Sigmoid colon (tissue), 7 donors: Measurements from ENCODE around the gene KCNQ1OT1. TPM values are rescaled to one million over a fixed set of nuclear protein-coding genes. Genes with fewer than 3 reads are reported as not detected.

Source experiments
- DNase-seq: peaks from one replicate; pipeline ENCODE4 v3.0.0-alpha.2; 2019
- H3K27ac ChIP-seq, 4 donors: fragments of 200-600 bp; sonication (generic); one replicate each; pipeline ENCODE4 v1.5.1; 2016 to 2019; ENCODE audit warnings: mild to moderate bottlenecking in 1 of 4
- H3K27me3 ChIP-seq, 3 donors: fragments of 200-600 bp; sonication (generic); one replicate each; pipeline ENCODE4 v1.5.1; 2019; ENCODE audit warnings: mild to moderate bottlenecking in 1 of 3
- H3K36me3 ChIP-seq, 4 donors: fragments of 200-600 bp; sonication (generic); one replicate each; pipeline ENCODE4 v1.5.1; 2016 to 2019
- H3K4me1 ChIP-seq, 4 donors: fragments of 200-600 bp; sonication (generic); one replicate each; pipeline ENCODE4 v1.5.1; 2017 to 2019
- H3K4me3 ChIP-seq, 4 donors: fragments of 200-600 bp; sonication (generic); one replicate each; pipeline ENCODE4 v1.5.1; 2017 to 2019; ENCODE audit warnings: mild to moderate bottlenecking in 2 of 4, moderate library complexity in 1 of 4
- H3K9me3 ChIP-seq, 4 donors: fragments of 200-600 bp in 3 of 4; sonication (generic) in 3 of 4; one replicate each; pipeline versions ENCODE4 v1.5.1 to v1.6.1; 2013 to 2019
- CTCF ChIP-seq, 4 experiments: fragments of 450-650 bp in 3 of 4; fragments of 200-600 bp in 1 of 4; IDR thresholded peaks; one replicate each; pipeline ENCODE4 v1.5.1; 2016 to 2019; ENCODE audit warnings: antibody characterized with exemption in 4 of 4, mild to moderate bottlenecking in 3 of 4, moderate library complexity in 2 of 4
- EP300 ChIP-seq, 4 donors: sonication (generic); formaldehyde crosslinking; IDR thresholded peaks; one replicate each; pipeline ENCODE4 v1.6.1; 2017; ENCODE audit warnings: antibody characterized with exemption in 4 of 4
- POLR2A ChIP-seq, 2 donors: fragments of 450-650 bp; IDR thresholded peaks; one replicate each; pipeline ENCODE4 v1.6.1; 2016; ENCODE audit warnings: antibody characterized with exemption in 2 of 2, mild to moderate bottlenecking in 2 of 2, moderate library complexity in 2 of 2
- POLR2AphosphoS5 ChIP-seq, 4 donors: sonication (generic); formaldehyde crosslinking; IDR thresholded peaks; one replicate each; pipeline ENCODE4 v1.6.1; 2017; ENCODE audit warnings: antibody characterized with exemption in 4 of 4
- WGBS, 2 donors: extraction: QIAGEN DNeasy Blood & Tissue Kit; methylation state at CpG; one replicate each; pipeline ENCODE4 v1.1.7; 2013; 5-methylcytosine and 5-hydroxymethylcytosine counted together
- intact Hi-C: fragments of 100-400 bp; cut with DNase I; formaldehyde crosslinking; loops from one replicate; pipeline ENCODE4 v1.15.1; 2023
- polyA plus RNA-seq, 3 donors: library from polyadenylated mRNA; stranded (reverse); fragments of 200-250 nt; gene quantifications; one replicate each; pipeline ENCODE4 v1.2.3, GENCODE V29; 2013
- total RNA-seq, 4 donors: library from RNA; depleted of rRNA; stranded (reverse); fragments of >200 nt; gene quantifications; one replicate each; pipeline ENCODE4 v1.1.0, GENCODE V29; 2016
- donor health status: healthy with polysubstance abuse.
- donor health status: Bipolar disorder and iron deficiency.
- donor health status: healthy.

KCNQ1OT1 gene
- total and polyA plus RNA-seq, 7 donors: under 0.01 to 3.6 (median 0.99) TPM

- intact Hi-C loops: loop anchor here (2.0 kb wide), 1 partner anchor 129 kb away; no protein-coding TSS in a partner anchor
- no peak for DNase-seq
Measured at GRCh38 chr11:2697866-2698265, 1.9 kb downstream of the KCNQ1OT1 start.

GRCh38 chr11:2696455-2696854 lies 3.3 kb downstream of the KCNQ1OT1 start:
- intact Hi-C loops: no loop called here
- WGBS, 2 donors: 91% methylated on average over 5 of the region's 5 CpGs
- no peak overlapping the region for H3K4me3 ChIP-seq
- no peaks in the 10 kb centered on the region for H3K27me3 ChIP-seq
- H3K4me1 ChIP-seq: peaks cover 0 to 62% (median 24%) of the 10 kb centered on the region in 4 donors
- H3K9me3 ChIP-seq: no peaks in the 10 kb centered on the region
- TF ChIP-seq CTCF (IDR thresholded peaks at IDR 0.05) (no peak), EP300 (IDR thresholded peaks at IDR 0.05) (no peak), POLR2AphosphoS5 (IDR thresholded peaks at IDR 0.05) (no peak), POLR2A (IDR thresholded peaks at IDR 0.05) (no peak)
- no peaks in the 10 kb centered on the region for H3K36me3 ChIP-seq
- DNase-seq: no peak
- no peak overlapping the region for H3K27ac ChIP-seq

More at GRCh38 chr11:2697866-2698265, 1.9 kb downstream of the KCNQ1OT1 start:
- WGBS, 2 donors: 41 to 48% methylated on average over 1 of the region's 1 CpG
- Histone ChIP-seq H3K27me3 (no peaks in the 10 kb centered on the region), H3K27ac (peak overlapping the region in 1 of 4 donors; percentile 91), H3K4me1 (peaks cover 0 to 48% (median 20%) of the 10 kb centered on the region in 4 donors), H3K36me3 (no peaks in the 10 kb centered on the region), H3K9me3 (no peaks in the 10 kb centered on the region), H3K4me3 (peak overlapping the region in 3 of 4 donors; percentile 60 to 75 (median 72))
- TF ChIP-seq POLR2A (IDR thresholded peaks at IDR 0.05) (no peak), EP300 (IDR thresholded peaks at IDR 0.05) (no peak), POLR2AphosphoS5 (IDR thresholded peaks at IDR 0.05) (no peak), CTCF (IDR thresholded peaks at IDR 0.05) (no peak)

DNA sequence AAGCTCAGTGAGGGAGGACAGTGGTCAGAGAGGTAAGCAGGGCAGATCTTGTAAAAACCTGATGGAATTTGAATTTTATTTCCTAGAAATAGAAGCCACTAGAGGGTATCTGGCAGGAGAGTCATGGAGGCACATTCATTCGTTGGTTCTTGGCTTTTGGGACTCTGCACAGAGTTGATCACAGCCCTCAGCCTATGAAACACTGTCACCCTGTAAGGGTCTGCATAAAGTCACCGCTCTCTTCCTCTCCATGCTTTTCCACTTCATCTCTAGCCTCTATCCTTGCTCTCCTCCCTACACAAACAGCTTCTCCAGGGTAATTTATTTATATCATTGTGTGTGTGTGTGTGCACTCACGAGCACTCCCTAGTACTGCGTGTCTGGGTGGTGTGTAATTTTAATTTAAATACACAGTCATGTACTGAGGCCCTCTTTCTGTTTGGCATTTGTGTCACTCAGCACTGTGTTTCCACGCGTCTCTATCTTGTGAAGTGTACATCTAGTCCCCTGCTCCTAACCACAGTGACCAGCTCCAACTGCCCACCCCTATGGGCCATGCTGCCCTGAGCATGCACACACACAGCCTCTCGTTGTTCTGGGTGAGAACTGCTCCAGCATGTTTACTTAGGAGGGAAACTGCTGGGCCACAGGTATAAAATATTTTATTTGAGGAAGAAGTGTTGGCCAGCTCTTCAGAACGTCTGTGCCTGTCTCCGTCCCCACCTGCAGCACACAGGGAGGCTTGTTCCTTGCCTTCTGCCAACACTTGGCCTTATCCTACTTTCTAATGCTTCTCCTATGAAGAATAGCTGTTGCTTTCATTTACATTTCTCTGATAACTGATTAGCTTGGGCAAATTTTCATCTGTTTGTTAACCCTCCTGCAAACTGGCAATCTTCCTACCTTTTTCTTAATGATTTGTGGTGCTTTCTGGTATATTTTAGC lies 4.5 kb downstream of the KCNQ1OT1 start:
- H3K9me3 ChIP-seq: no peaks in the 10 kb centered on the region

GRCh38 chr11:2694495-2694894 lies 5.3 kb downstream of the KCNQ1OT1 start:
- peaks cover 0 to 68% (median 30%) of the 10 kb centered on the region in 4 donors for H3K4me1 ChIP-seq
- H3K27me3 ChIP-seq: no peaks in the 10 kb centered on the region
- intact Hi-C loops: no loop called here
- TF ChIP-seq CTCF (IDR thresholded peaks at IDR 0.05): no peak
- no peak for TF ChIP-seq EP300 (IDR thresholded peaks at IDR 0.05)
- TF ChIP-seq POLR2AphosphoS5 (IDR thresholded peaks at IDR 0.05): no peak
- TF ChIP-seq POLR2A (IDR thresholded peaks at IDR 0.05): no peak
- DNase-seq: no peak
- H3K4me3 ChIP-seq: no peak overlapping the region
- no peaks in the 10 kb centered on the region for H3K36me3 ChIP-seq
- WGBS, 2 donors: 77 to 92% methylated on average over 7 of the region's 7 CpGs
- H3K27ac ChIP-seq: no peak overlapping the region
- no peaks in the 10 kb centered on the region for H3K9me3 ChIP-seq

More for the DNA sequence above, 4.5 kb downstream of the KCNQ1OT1 start:
- Histone ChIP-seq H3K4me1 (peaks cover 0 to 68% (median 28%) of the 10 kb centered on the region in 4 donors), H3K27me3 (no peaks in the 10 kb centered on the region), H3K36me3 (no peaks in the 10 kb centered on the region), H3K27ac (no peak overlapping the region), H3K4me3 (no peak overlapping the region)
- intact Hi-C loops: no loop called here
- TF ChIP-seq POLR2A (IDR thresholded peaks at IDR 0.05): no peak
- TF ChIP-seq EP300 (IDR thresholded peaks at IDR 0.05): no peak
- no peak for TF ChIP-seq CTCF (IDR thresholded peaks at IDR 0.05)
- no peak for TF ChIP-seq POLR2AphosphoS5 (IDR thresholded peaks at IDR 0.05)
- 67 to 81% methylated on average over 9 of the region's 9 CpGs for WGBS, 2 donors
- DNase-seq: peak; percentile 28
